Colonic mucosa (tissue), 4 donors: ENCODE data around the gene LLPH. TPM values are rescaled to one million over a fixed set of nuclear protein-coding genes. Genes with fewer than 3 reads are reported as not detected.
A peak's percentile ranks its signal among the peaks of the same experiment; 100 is the strongest.

Experiments
- DNase-seq: peaks from one replicate; pipeline ENCODE4 v3.0.0-alpha.2; 2020
- H3K27ac ChIP-seq: fragments of 200-600 bp; one replicate; pipeline ENCODE4 v1.8.0; 2021
- H3K27me3 ChIP-seq: fragments of 200-600 bp; one replicate; pipeline ENCODE4 v1.8.0; 2021
- H3K36me3 ChIP-seq: fragments of 200-600 bp; one replicate; pipeline ENCODE4 v1.8.0; 2021
- H3K4me1 ChIP-seq: fragments of 200-600 bp; one replicate; pipeline ENCODE4 v1.8.0; 2021; ENCODE audit warnings: mild to moderate bottlenecking
- H3K4me3 ChIP-seq: fragments of 200-600 bp; one replicate; pipeline ENCODE4 v1.8.0; 2021
- H3K9ac ChIP-seq, 2 donors: one replicate each; pipeline ENCODE4 v1.7.0; 2013; ENCODE audit warnings: control low read depth in 2 of 2, low read depth in 2 of 2, low read length in 2 of 2
- H3K9me3 ChIP-seq: fragments of 200-600 bp; one replicate; pipeline ENCODE4 v1.8.0; 2021
- CTCF ChIP-seq: fragments of 200-600 bp; IDR thresholded peaks from one replicate; pipeline ENCODE4 v1.8.0; 2022; ENCODE audit warnings: antibody characterized with exemption, mild to moderate bottlenecking
- intact Hi-C: fragments of 100-400 bp; cut with DNase I; formaldehyde crosslinking; loops from one replicate; pipeline ENCODE4 v1.14.1; 2022
- total RNA-seq, 2 donors: library from RNA; stranded (reverse); fragmentation: NEBNext Ultra II Directional in 1 of 2; extraction: Animal tissue kit (Norgen Biotek cat#: 25700) in 1 of 2; gene quantifications; one replicate each; pipeline ENCODE4 v1.2.1, GENCODE V29; 2021
- donor health status: healthy.
- donor health status: DM: no; HTN: no; CAD: no.
- donor health status: DM: no; HTN: no; CAD: no.

The LLPH gene
- total RNA-seq, 2 donors from 2014 or later = 21.0 to 28.5 TPM

GRCh38 chr12:66149702-66150398, 19.3 kb upstream of the LLPH start:
- no peaks in the 10 kb centered on the region for H3K4me1 ChIP-seq
- peak; percentile 36 for TF ChIP-seq CTCF
- H3K9me3 ChIP-seq = no peaks in the 10 kb centered on the region
- intact Hi-C loops = loop anchor here (10.0 kb wide), 1 partner anchor 255 kb away; no protein-coding TSS in a partner anchor
- H3K4me3 ChIP-seq = no peak overlapping the region
- H3K9ac ChIP-seq = no peak overlapping the region
- DNase-seq = peak; percentile 74
- peak overlapping the region; percentile 47 for H3K27ac ChIP-seq
- no peaks in the 10 kb centered on the region for H3K27me3 ChIP-seq
- no peaks in the 10 kb centered on the region for H3K36me3 ChIP-seq

- Histone ChIP-seq H3K36me3 (peaks cover 11% of the 10 kb centered on the region), H3K27me3 (no peaks in the 10 kb centered on the region), H3K9ac (no peak overlapping the region), H3K27ac (peak overlapping the region; percentile 58), H3K9me3 (no peaks in the 10 kb centered on the region), H3K4me1 (no peaks in the 10 kb centered on the region), H3K4me3 (no peak overlapping the region)
- DNase-seq = peak; percentile 75
- TF ChIP-seq CTCF = peak; percentile 65
- intact Hi-C loops = loop anchor here (10.0 kb wide), 1 partner anchor 260 kb away; no protein-coding TSS in a partner anchor
These were observed 14.5 kb upstream of the LLPH start for GRCh38 chr12:66144791-66145754.

- TF ChIP-seq CTCF = no peak
These were observed 13.3 kb upstream of the LLPH start for GRCh38 chr12:66143868-66144267.

GRCh38 chr12:66142826-66143225, 12.3 kb upstream of the LLPH start:
- Histone ChIP-seq H3K9me3 (no peaks in the 10 kb centered on the region), H3K4me1 (no peaks in the 10 kb centered on the region), H3K4me3 (no peak overlapping the region), H3K36me3 (peaks cover 20% of the 10 kb centered on the region), H3K27ac (no peak overlapping the region), H3K27me3 (no peaks in the 10 kb centered on the region), H3K9ac (no peak overlapping the region)
- intact Hi-C loops = loop anchor here (10.0 kb wide), 1 partner anchor 262 kb away; no protein-coding TSS in a partner anchor
- DNase-seq = no peak
- TF ChIP-seq CTCF = no peak

More at GRCh38 chr12:66143868-66144267, 13.3 kb upstream of the LLPH start:
- Histone ChIP-seq H3K27me3 (no peaks in the 10 kb centered on the region), H3K4me3 (no peak overlapping the region), H3K4me1 (no peaks in the 10 kb centered on the region), H3K9ac (no peak overlapping the region), H3K36me3 (peaks cover 20% of the 10 kb centered on the region), H3K9me3 (no peaks in the 10 kb centered on the region), H3K27ac (peak overlapping the region; percentile 58)
- intact Hi-C loops = loop anchor here (10.0 kb wide), 1 partner anchor 261 kb away; no protein-coding TSS in a partner anchor
- DNase-seq = no peak

- intact Hi-C loops = loop anchor here (10.0 kb wide), 1 partner anchor 264 kb away; no protein-coding TSS in a partner anchor
- no peaks in the 10 kb centered on the region for H3K4me1 ChIP-seq
- H3K36me3 ChIP-seq = peaks cover 28% of the 10 kb centered on the region
- no peak overlapping the region for H3K9ac ChIP-seq
- no peaks in the 10 kb centered on the region for H3K27me3 ChIP-seq
- no peak overlapping the region for H3K27ac ChIP-seq
- no peaks in the 10 kb centered on the region for H3K9me3 ChIP-seq
- DNase-seq = no peak
- no peak overlapping the region for H3K4me3 ChIP-seq
- no peak for TF ChIP-seq CTCF
These were observed 10.7 kb upstream of the LLPH start for GRCh38 chr12:66141299-66141698.
